Stimulated activated CD8-positive, alpha-beta memory T cell treated with anti-CD3 and anti-CD28 coated beads, Interleukin-15, amount 100 ng/mL, for 4 hours (primary cell): Measurements from ENCODE around the gene FOXE1.

ENCODE experiments used
- DNase-seq, 2 donors: peaks; one replicate each; pipeline ENCODE4 v3.0.0-alpha.2; 2020; ENCODE audit warnings: low read depth in 2 of 2

The FOXE1 gene

DNA sequence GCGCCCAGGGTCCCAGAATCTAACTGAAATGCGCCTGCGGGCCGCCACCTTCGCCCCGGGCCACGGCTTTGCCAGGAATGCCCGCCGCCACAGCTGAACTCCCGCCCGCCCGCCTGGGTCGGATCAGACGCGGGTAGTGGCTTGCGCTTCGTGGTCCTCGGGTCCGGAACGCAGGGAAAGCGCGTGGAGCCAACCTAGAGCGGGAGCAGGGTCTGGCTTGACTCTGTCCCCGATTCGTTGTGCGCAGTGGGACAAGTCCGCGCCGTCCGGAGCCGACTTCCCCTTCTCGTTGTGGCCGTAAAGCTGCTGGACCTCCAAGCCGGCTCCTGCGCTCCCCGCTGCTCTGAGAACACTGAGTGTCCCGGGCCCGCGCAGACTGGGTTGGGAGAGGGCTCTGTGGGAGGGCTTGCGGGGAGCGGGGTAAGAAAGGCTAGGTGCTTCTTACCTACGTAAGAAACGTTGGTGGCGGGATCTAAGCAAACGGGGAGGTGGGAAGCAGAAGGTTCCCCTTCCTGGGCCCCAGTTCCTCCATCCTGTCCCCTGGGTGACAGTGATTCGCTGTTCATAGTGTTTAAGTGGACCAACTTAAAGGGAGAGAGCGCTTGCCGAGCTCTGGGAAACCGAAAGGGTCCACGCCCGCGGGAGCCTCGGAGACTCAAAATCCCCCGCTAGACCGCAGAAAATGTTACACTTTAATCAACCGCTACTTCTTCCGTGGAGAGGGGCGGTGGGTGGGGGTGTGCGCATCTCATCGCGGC, 4.4 kb upstream of the FOXE1 start:
- no peak for DNase-seq

DNA sequence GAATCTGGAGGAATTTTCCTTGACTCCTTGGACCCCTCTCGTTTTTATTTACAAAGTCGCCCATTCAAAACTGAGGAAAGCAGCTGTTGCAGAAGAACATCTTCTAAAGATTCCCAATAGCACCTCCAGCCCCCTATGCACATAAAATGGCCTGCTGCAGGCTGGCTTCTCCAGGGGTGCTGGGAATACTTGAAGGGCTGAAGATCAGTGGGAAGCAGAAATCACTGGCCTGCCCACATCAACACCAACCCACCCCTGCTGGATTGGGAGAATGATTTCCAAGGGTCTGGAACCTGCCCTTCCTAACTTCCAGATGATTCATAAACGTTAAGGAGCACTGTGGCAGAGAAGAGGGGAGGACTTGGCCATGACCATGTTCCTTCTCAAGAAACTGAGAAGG, 3.0 kb upstream of the FOXE1 start:
- no peak for DNase-seq

DNA sequence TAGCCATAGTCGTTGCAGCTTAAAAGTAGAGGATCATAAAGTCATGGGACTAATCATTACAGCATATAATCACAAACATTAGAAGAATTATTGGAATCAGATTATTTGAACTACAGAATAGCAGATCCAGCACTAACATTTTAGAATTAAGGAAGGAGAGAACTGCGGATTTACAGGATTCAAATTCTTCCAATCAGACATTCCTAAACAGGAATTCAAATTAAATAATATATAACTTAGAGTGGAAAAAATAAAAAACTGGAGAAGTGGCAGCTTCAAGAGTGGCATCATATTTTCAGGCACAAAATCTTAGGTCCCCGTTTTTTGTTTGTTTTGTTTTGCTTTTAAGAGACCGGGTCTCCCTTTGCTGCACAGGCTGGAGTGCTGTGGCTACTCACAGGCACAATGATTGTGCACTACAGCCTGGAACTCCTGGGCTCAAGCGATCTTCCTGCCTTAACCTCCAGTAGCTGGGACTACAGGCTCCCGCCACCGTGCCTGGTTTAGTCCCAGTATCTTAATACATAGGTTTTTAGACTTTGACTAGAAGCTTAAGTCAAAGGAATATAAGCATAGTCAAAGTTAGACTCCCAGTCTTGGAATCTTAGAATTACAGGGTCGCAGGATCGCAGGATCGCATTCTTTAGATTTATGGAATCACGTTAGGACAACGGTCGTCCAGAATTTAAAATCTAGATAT, 2.1 kb upstream of the FOXE1 start:
- no peak for DNase-seq

DNA sequence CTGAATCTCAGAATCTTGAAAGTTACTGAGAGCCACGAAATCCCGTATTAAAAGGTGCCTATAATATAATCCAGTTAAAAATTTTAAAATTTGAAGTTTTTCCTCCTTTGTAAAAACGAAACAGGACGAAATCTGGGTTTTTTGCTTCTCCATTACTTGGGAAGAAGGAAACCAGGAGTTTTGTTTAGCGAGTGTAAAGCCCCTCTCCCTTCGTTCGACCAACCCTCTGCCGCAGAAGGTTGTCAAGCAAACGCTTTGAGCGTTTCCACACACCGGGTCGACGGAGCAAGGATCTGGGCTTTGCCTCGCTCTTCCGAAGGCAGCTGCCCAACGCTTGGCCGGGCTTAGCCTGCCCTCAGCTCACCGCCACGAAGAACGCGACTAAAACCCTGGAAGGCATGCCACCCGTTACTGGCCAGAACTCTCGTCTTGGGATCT, 1.6 kb upstream of the FOXE1 start:
- DNase-seq: no peak

DNA sequence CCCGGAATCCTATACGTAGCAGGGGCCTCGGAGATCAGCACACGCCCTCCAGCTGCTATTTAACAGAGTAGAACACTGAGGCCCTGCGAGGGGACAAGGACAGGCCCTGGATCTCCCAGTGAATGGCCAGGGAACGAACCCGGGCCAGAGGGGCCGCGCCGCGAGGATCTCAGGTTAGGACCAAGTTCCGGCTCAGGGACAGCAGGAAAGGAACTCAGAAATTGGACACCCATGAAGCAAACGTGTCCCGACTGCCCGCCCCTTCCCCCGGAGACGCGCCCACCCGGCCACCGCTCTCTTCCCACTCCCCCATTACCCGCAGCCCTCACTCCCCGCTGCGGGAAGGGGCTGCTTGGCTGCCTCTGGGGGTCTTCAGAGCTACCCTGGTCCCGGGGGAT, 1.0 kb upstream of the FOXE1 start:
- DNase-seq: no peak

DNA sequence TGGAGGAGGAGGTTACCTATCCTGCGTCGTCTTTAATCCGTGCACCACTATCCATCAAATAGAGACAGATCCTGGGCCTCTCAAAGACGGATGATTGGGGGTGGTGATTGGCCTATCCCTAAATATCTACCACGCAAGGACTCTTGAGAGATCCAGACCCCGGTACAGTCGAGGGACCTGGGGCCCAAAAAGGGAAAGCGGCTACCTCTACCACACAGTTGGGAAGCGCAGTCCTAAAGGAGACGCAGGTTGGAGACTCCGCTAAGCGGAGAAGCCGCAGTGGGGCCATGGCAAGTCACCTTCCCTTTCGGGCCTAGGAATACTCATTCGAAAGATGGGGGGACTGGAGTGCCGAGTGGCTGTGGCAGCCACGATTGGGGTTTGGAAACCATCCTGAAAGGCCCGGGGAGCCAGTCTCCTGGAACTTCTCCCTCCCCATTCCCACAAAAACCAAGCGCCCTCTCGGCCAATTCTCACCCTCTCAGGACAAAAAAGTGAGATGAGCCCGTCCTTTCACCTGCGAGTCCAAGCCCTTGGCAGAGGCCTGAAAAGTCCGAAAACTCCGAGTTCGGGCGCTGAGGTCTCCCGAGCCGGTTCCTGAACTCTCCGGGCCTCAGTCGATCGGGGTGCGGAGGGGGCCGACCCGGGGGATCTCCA, 499 bp upstream of the FOXE1 start:
- DNase-seq: no peak

DNA sequence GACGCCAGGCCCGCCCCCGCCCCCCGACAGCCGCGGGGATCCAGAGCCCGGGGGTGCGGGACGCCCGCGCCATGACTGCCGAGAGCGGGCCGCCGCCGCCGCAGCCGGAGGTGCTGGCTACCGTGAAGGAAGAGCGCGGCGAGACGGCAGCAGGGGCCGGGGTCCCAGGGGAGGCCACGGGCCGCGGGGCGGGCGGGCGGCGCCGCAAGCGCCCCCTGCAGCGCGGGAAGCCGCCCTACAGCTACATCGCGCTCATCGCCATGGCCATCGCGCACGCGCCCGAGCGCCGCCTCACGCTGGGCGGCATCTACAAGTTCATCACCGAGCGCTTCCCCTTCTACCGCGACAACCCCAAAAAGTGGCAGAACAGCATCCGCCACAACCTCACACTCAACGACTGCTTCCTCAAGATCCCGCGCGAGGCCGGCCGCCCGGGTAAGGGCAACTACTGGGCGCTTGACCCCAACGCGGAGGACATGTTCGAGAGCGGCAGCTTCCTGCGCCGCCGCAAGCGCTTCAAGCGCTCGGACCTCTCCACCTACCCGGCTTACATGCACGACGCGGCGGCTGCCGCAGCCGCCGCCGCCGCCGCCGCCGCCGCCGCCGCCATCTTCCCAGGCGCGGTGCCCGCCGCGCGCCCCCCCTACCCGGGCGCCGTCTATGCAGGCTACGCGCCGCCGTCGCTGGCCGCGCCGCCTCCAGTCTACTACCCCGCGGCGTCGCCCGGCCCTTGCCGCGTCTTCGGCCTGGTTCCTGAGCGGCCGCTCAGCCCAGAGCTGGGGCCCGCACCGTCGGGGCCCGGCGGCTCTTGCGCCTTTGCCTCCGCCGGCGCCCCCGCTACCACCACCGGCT, 1.0 kb downstream of the FOXE1 start:
- DNase-seq: peak in 1 of 2 donors; percentile 13

DNA sequence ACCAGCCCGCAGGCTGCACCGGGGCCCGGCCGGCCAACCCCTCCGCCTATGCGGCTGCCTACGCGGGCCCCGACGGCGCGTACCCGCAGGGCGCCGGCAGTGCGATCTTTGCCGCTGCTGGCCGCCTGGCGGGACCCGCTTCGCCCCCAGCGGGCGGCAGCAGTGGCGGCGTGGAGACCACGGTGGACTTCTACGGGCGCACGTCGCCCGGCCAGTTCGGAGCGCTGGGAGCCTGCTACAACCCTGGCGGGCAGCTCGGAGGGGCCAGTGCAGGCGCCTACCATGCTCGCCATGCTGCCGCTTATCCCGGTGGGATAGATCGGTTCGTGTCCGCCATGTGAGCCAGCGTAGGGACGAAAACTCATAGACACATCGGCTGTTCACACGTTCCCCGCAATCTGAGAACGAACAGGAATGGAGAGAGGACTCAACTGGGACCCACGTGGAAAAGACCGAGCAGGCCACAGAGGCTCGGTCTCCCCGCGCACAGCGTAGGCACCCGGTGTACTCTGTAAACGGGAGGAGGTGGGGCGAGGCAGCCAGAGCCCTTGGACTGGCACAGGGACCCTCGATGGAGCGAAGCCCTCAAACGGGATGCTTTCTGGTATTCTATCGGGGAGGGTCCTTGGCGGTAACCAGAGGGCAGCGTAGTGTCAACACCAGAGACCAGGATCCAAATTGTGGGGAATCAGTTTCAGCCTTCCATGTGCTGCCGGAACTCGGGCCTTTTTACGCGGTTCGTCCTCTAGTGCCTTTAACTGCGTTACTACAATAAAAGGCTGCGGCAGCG, 1.9 kb downstream of the FOXE1 start:
- no peak for DNase-seq

DNA sequence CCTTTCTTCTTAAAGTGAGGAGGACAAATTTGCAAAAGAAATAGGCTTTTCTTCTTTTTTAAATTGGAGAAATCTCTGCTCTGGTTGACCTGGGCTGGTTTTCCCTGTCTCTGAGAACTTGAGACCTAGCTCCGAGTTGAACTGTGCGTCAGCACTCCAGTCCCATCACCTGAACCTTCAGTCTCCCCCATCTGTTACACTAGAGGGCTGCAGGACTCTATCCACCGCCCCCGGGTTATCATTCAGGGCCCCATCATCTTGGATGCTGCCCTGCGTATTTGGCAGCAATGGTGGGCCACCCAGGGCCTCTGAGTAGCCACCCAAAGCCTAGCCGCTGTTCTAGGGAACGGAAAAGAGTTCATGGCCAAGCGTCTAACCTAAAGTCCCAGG, 2.5 kb downstream of the FOXE1 start:
- no peak for DNase-seq

DNA sequence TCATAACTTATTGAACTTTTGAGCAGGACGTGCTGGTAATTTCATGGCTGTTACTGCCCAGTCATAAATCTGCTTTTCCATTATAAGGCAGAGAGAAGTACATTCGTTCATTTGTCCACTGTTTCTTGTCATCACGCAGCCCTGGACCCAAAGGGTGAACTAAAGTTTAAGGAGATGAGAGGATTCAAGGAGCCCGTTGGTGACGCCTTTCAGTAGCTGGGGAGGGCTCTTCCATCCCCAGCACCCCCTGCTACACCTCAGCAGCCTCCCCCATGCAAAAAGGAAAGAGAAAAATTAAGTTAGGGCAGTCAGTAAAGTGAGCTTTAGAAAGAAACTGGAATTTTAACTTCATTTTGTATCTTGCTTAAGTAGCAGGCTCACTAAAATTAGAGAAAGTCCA, 2.9 kb downstream of the FOXE1 start:
- DNase-seq: no peak

DNA sequence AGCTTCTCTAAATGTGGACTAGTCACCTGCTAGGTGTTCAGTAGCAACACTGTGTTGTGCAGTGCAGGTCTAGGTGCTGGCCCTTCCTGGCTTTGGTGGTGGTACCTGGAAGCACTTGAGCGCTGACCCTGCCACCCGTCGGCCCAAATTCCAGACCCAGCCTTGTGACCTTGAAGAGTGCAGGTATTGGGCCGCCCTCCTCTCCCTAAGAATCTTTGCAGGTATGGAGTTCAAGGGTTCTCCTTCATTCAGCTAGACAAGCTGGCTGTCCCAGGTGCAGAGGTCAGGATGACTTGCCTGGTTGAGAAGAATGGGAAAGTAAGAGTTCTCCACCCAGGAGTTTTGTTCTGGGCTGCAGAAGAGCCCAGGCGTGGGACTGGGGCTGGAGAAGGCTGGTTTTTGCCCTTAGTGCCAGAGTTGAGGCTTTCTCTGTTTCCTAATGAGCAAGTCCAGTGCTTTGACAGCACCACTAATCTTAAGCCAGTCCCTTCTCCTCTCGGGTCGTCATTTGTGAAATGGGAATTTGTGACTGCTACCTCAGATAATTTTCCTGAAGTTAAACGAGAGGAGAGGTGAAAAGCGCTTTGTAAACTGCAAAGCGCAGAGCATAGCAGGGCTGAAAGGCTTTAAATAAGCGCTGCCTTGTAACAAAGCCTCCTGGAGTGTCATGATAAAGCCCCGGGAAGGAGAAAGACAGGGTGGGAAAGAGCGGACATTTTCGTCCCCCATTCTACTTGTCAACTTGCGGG, 4.0 kb downstream of the FOXE1 start:
- no peak for DNase-seq

DNA sequence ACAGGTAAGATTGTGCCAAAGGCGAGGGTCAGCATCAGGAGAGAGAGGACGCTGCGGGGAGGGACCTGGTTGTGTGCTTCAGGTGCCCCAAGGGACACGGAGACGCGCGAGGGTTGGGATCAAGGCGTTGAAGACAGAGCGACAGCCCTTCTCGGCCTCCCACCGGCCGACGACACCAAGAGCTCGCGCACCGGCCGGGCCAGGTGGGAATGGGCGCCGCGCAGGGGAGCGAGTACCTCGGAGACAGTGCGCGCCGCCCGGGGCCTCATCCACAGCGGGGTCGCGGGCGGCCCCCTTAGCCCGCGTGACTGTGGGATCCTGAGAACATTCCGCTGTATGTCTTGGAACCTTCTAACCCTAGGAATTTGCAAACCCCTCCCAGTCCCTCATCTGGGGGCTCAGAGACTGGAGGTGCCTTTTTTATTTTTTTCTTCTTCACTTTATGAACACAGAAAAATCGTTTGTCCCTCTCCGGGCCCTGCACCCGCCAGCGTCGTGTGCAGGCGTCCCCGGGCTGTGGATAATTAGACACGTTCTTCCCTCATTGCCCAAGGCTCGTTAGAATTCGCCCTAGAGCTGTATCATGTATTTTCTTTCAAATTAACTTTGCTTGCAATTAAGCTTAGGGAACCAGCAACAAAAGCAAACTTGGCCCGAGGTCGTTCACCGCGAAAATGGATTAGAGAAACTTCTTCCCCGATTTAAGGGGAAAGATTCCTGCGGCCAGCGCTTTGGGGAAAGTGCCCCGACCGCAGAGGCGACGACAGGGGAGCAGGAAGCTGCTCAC, 4.8 kb downstream of the FOXE1 start:
- no peak for DNase-seq

DNA sequence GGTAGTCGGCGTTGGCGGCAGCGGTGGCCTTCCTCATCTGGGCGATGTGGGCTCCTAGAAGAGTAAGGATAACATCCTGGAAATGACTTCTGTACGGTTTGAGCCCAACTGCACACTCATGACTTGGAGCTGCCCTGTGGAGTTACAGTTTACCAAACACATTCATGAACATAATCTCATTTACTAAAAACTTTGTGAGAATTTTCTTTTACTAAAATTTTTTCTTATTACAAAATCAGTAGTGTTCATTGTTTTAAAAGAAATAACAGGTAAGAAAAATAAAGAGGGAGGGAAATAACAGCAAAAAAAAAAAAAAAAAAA, 5.3 kb downstream of the FOXE1 start:
- no peak for DNase-seq

DNA sequence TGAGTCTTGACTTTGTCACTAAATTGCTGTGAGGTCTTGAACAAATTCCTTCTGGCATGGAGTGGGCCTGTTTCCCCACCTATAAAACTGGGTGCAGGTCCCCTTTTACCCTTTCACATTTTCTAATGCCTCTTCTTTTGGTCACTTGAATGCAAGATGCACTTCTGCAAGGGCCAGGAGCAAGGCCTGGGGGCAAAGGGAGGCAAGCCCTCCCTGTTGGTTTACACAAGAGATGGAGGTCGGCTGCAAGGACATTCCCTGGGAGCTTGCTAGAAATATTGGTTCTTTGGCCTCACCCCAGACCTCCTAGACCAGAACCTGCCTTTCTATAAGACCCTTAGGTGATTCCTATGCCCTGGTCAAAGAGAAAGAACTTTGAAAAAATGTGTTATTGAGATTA, 5.8 kb downstream of the FOXE1 start:
- no peak for DNase-seq

DNA sequence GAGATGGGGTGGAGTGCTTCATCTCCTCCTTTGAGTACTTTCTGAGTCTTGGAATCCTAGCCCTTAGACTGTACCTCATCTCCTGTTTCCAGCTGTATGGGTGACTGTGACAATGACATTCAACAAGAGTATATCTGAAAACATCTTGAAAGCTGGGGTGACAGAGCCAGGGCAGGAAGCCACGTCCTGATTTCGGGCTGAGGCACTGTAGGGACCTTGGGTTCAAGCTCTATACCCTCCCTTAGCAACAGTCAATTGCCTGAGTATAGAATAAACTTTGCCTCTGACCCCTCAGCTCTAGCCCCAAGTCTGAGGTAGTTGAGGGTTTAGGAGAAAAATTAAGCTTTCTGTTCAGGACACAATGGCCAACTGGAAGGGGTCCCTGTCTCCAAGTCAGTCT, 6.3 kb downstream of the FOXE1 start:
- DNase-seq: no peak

DNA sequence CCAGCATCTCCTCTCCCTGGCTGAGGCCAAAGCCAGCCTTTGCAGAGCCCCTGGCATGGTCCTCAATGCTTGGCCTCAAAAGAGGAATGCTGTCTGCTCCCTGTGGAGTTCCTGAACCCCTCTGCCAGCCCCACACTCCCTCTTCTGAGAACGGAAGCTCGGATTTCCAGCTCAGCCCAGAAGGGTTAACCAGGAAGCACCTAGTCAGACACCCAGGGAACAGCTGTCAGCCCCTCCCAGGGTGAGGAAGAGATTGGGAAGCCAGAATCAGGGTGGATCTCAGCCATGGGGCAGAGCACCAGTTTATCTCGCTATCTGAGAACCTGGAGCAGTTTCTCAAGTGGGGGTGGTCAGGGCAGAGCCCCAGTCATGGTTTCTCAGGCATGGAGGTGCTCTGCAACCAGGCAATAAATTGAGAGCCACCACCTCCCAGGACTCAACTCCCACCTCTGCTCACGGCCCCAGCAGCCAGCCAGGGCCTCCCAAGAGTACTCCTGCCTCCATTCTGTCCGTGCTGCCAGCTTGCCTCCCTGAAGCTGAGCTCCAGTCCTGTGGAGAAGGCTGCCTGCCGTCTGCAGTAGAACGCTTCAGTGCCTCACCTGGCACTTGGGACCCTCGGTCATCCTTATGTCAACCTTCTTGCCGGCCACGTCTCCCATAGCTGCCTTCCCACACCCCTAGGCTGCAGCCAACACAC, 7.6 kb downstream of the FOXE1 start:
- DNase-seq: no peak

DNA sequence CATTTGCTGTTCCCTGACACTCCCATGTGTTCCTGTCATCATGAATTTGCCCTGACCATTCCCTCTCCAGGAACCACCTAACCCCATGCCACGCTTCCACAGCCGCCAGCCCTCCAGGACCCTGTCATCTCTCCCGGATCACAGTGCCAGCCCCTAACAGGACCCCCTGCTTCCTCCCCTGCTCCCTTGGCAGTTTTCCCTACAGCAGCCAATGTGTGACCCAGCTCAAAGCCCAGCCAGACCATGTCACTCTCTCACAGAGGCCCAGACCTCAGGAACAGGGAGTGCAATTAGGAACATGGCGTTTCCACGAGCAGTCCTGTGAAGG, 8.1 kb downstream of the FOXE1 start:
- no peak for DNase-seq

DNA sequence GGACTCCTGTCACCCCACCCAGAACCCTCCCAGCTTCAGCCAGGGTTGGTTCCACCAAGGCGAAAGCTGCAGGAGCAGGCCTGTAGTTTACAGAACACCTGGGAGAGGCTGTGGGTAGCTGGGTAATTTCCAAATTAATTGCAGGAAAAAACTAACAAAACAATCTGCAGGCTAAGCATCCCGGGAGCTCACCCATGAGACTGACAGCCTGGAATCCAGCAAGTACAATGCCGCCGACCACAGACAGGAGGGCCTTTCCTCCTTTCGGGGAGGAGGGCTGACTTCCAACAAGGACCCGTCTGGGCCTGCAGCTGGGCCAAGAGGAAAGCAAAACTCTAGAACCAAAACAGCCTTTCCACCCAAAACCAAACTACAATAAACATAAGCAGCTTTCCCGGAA, 10.3 kb downstream of the FOXE1 start:
- DNase-seq: no peak

DNA sequence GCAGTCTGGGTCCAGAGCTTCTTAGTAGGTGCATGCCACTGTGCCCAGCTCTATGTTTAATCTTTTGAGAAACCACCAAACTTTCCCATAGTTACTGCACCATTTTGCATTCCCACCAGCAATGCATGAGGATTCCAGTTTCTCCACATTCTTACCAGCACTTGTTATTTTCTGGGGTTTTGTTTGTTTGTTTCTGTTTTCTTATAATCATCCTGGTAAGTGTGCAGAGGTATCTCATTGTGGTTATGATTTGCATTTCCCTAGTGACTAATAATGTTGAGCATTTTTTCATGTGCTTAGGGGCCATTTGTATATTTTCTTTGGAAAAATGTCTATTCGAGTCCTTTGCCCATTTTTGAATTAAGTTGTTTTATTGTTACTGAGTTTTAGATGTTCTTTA, 11.4 kb downstream of the FOXE1 start:
- no peak for DNase-seq

DNA sequence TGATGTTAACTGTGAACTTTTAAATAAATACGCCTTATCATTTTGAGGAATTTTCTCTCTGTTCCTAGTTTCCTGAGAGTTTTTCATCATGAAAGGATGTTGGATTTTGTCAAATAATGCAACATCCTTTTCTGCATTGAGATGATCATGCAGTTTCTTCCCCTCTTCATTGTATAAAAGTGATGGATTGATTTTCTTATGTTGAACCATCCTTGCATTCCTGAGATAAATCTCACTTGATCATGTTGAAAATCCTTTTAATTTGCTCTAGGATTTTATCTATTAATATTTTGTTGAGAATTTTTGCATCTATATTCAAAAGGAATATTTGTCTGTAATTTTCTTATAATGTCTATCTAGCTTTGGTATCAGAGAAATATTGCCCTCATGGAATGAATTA, 13.3 kb downstream of the FOXE1 start:
- DNase-seq: no peak
